HG03432 (cell line): ENCODE measurements around the gene STK32B.

ENCODE experiments used
- ATAC-seq: cut with Tn5 transposase; IDR thresholded peaks from one replicate; pipeline ENCODE4 v1.9.1; 2021; ENCODE audit warnings: mild to moderate bottlenecking, moderate library complexity; ENCODE audit not compliant: unreplicated experiment

Gene STK32B

GRCh38 chr4:5120067-5120466 lies 68.8 kb downstream of the STK32B start:
- no peak for ATAC-seq

DNA sequence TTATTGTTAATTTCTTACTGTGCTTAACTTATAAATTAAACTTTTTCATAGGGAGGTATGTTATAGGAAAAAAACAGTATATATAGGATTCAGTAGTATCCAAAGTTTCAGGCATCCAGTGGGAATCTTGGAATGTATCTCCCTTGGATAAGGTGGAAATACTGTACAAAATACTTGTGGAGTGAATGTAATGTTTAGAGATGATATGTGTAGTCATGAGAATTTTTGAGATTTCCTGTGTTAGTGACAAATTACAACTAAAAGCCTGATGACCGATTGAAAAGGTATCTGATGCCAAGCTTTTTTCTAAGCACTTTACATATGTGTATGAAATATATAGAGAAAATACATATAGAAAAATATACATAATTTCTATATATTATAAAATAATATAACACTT lies 69.2 kb downstream of the STK32B start:
- ATAC-seq: no peak

DNA sequence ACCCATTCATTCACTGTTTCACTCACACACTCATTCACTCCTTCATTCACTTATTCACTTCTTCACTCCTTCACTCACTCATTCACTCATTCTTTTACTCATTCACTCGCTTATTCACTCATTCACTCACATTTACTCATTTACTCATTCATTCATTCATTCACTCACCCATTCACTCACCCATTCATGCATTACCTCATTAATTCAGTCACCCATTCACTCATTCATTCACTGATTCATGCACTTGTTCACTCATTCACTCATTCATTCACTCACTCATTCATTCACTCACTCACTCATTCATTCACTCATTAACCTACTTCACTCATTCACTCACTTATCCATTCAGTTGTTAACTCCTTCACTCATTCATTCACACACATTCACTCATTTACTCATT lies 70.8 kb downstream of the STK32B start:
- no peak for ATAC-seq

GRCh38 chr4:5124876-5125275 lies 73.6 kb downstream of the STK32B start:
- ATAC-seq: no peak

DNA sequence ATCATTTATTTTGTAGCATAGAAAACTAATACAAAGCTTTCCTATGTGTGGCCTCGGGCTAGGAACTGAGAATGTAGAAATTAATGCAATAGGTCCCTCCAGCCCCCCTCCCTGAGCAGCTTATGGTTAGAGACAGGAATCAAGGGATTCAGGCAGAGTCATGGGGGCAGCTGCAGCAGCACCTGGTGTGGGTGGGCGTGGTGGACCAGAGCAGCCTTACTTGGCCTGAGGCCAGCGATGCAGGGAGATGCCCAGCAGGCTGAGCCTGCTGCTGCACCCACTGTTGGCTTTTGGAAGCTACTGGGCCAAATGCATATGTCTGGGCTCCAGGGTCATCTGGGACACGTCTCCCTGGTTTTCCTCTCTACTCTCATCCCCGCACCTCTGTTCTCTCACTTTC lies 74.0 kb downstream of the STK32B start:
- no peak for ATAC-seq

GRCh38 chr4:5126231-5126630 lies 75.0 kb downstream of the STK32B start:
- ATAC-seq: no peak

- no peak for ATAC-seq
Observed at GRCh38 chr4:5126857-5127256, 75.6 kb downstream of the STK32B start.

- no peak for ATAC-seq
Observed at GRCh38 chr4:5127556-5127955, 76.3 kb downstream of the STK32B start.

- ATAC-seq: no peak
Observed at GRCh38 chr4:5128569-5128968, 77.3 kb downstream of the STK32B start.

- ATAC-seq: no peak
Observed at GRCh38 chr4:5133201-5133600, 81.9 kb downstream of the STK32B start.

- ATAC-seq: no peak
Observed at GRCh38 chr4:5133933-5134594, 82.8 kb downstream of the STK32B start.

DNA sequence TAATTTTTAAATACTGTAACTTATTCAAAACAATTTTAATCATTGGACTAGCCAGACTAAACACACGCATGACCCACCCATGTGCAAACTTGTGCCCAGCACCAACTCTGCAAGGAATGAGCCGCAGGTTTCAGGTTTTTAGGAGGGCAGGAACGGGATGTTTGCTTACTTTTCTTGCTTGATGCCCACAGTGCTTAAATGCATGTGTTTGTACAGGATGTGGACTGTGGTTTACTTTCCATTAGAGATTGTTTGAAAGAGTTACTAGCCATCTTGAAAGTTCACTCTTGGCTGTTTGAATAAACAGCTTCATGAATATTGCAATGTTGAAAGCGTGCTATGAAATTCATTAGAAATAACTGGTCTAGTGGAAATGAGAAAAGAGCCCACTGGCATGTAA lies 83.3 kb downstream of the STK32B start:
- ATAC-seq: no peak

GRCh38 chr4:5137226-5137625 lies 85.9 kb downstream of the STK32B start:
- ATAC-seq: no peak

DNA sequence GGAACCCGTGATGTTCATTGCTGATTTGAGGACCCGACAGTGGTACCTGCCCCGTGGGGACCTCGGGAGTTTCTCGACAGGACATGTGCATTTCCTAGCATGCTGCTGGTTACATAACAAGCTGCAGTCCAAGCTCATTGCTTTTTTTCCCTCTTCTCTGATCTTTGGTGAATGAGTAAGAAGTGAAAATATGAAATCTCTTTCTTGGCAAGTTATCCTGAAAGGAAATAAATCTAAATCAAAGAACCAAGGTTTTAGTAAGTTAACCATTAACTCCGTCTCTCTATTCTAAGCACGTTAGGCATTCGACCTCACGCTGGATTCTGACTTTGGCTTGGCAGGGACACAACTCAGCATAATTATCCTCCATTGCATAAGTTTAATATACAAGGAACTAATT lies 86.6 kb downstream of the STK32B start:
- ATAC-seq: no peak

DNA sequence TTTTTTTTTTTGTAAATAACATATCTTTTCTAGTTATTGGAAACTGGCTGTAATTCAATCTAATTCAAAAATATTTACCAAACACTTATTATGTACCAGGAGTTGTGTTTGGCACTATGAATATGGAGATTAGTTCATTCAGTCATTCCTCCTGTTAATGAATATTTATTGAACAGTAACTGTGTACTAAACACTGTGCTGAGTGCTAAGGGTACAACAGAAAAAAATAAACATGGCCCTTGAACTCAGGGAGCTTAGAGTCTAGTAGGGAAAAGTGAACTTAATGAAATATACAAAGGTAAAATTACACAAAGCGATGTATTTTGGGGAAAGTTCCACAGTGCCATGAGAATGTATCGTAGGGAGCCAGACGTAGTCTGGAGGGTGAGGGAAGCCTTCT lies 87.1 kb downstream of the STK32B start:
- ATAC-seq: no peak

- ATAC-seq: no peak
Observed at GRCh38 chr4:5139141-5139540, 87.9 kb downstream of the STK32B start.

DNA sequence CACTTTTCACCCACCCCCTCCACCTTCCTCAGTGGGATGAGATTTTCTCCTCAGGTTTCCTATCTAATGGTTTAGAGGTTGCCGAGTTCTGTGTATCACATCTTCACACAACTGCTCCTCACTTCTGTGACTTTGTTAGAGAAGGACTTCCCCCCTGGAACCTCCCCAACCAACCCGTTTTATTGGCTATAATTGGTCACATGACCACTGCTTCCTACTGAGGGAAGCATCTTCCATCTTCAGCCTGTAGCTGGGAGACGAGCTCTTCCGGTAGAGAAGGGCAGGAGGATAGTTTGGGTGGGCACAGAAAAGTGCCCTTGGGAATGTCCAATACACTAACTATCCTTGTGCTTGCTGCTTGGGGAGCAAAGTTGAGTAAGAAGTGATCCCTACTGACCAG lies 90.5 kb downstream of the STK32B start:
- ATAC-seq: no peak

- ATAC-seq: no peak
Observed at GRCh38 chr4:5142726-5143125, 91.4 kb downstream of the STK32B start.

- no peak for ATAC-seq
Observed at GRCh38 chr4:5143306-5143861, 92.1 kb downstream of the STK32B start.

DNA sequence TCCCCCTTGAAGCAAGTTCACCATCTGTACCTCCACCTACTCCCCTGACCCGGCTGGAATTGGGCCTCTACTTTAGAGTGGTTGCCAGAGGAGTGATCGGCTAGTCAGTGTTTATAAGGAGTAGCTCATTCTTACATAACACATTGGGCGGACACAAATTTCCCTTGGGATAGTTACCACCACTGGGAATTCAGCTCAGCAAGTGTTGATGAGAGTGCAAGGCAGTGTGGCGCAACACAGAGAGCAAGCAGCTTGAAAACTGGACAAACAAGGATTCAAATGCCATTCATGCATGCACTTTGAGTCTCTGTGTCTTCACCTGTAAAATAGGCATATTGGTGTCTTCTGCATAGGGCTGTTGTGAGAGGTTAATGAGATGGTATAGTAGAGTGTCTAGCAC lies 92.7 kb downstream of the STK32B start:
- no peak for ATAC-seq

DNA sequence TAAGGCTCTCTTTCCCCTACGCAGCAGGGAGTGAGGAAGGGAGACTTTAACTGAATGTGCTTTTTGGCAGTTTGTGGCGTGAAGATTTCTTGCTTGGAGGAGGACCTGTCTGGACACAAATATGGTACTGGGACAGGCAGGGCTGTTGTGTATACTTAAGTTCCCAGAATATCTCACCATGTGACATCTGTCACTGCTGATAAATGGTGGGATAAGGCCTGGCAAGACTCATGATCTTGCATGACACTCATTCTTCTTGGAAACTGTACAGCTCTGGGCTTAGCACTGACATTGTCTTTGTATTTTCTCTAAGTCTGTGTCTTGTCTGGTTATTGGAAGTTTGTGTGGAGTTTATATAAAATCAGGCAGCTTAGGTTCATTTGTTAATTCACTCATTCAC lies 93.1 kb downstream of the STK32B start:
- no peak for ATAC-seq

GRCh38 chr4:5146248-5146647 lies 95.0 kb downstream of the STK32B start:
- ATAC-seq: no peak

DNA sequence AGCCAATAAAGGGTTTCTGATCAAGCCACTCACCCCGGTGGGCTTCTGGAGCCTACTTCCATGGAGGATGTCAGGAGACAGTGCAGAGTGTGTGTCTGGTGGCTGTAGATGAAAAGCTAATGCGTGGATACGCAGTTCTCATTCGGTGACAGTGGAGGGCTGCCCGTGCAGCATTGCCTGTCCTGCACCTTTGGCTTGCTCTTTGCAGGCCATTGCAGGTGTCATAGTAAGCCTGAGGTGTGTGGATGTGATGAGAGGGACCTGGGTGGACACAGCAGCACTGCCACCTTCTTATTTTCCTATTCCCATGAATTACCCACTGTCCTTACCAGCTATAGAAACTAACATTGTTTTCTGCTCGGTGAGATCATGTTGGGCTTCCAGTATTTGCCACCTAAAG lies 101.2 kb downstream of the STK32B start:
- no peak for ATAC-seq
